ENCODE results near the gene KCNK2. TPM values are rescaled to one million over a fixed set of nuclear protein-coding genes. Genes with fewer than 3 reads are reported as not detected.

The KCNK2 gene
- total RNA-seq, 1 experiment from 2014 or later = 0.15 TPM

- CTCF ChIA-PET = no interaction called here
- DNase-seq (ENCODE audit: low spot score) = no peak
- H3K27me3 Mint-ChIP-seq (ENCODE audit: low read depth) = no peaks in the 10 kb centered on the region
- H3K36me3 Mint-ChIP-seq = no peaks in the 10 kb centered on the region
- peaks cover 4% of the 10 kb centered on the region; the same call in 1 of the 2 replicates for H3K4me1 Mint-ChIP-seq
- TF ChIP-seq CDX4 (CRISPR knock-in tag; IDR thresholded peaks at IDR 0.05; ENCODE audit: borderline replicate concordance) = no peak
- no peak for TF ChIP-seq PRDM15 (CRISPR knock-in tag; IDR thresholded peaks at IDR 0.05)
- TF ChIP-seq ZNF512 (CRISPR knock-in tag; IDR thresholded peaks at IDR 0.05; ENCODE audit: borderline replicate concordance) = no peak
- TF ChIP-seq E2F5 (CRISPR knock-in tag; IDR thresholded peaks at IDR 0.05) = no peak
- no peak for TF ChIP-seq IRF2 (CRISPR knock-in tag; IDR thresholded peaks at IDR 0.05; ENCODE audit: borderline replicate concordance, low read depth)
- no peak for TF ChIP-seq FOXJ3 (CRISPR knock-in tag; IDR thresholded peaks at IDR 0.05; ENCODE audit: borderline replicate concordance)
- TF ChIP-seq ATF3 (CRISPR knock-in tag; conservative IDR thresholded peaks at IDR 0.05) = no peak
- TF ChIP-seq ZBTB43 (CRISPR knock-in tag; IDR thresholded peaks at IDR 0.05) = no peak
- no peak for TF ChIP-seq ZNF281 (CRISPR knock-in tag; IDR thresholded peaks at IDR 0.05)
- no peak overlapping the region for H3K4me3 Mint-ChIP-seq
- ATAC-seq = no peak
- no peak overlapping the region for H3K27ac Mint-ChIP-seq
- no peaks in the 10 kb centered on the region for H3K9me3 Mint-ChIP-seq
- POLR2A ChIA-PET = no interaction called here
These were observed 33.2 kb downstream of the KCNK2 start for GRCh38 chr1:215115760-215116159.

GRCh38 chr1:215118081-215118480, 35.5 kb downstream of the KCNK2 start:
- no peaks in the 10 kb centered on the region for H3K36me3 Mint-ChIP-seq
- CTCF ChIA-PET = no interaction called here
- ATAC-seq (no peak), DNase-seq (ENCODE audit: low spot score) (no peak)
- H3K27ac Mint-ChIP-seq = no peak overlapping the region
- H3K9me3 Mint-ChIP-seq = no peaks in the 10 kb centered on the region
- POLR2A ChIA-PET = no interaction called here
- H3K4me3 Mint-ChIP-seq = no peak overlapping the region
- peaks cover 4% of the 10 kb centered on the region; the same call in 1 of the 2 replicates for H3K4me1 Mint-ChIP-seq
- H3K27me3 Mint-ChIP-seq (ENCODE audit: low read depth) = no peaks in the 10 kb centered on the region
- no peak for TF ChIP-seq ZNF425 (CRISPR knock-in tag; conservative IDR thresholded peaks at IDR 0.05)
- TF ChIP-seq ZNF317 (CRISPR knock-in tag; IDR thresholded peaks at IDR 0.05; ENCODE audit: borderline replicate concordance, low read depth) = no peak
- TF ChIP-seq ZNF263 (CRISPR knock-in tag; IDR thresholded peaks at IDR 0.05; ENCODE audit: low read depth) = no peak
- no peak for TF ChIP-seq CREB1 (CRISPR knock-in tag; IDR thresholded peaks at IDR 0.05)
- no peak for TF ChIP-seq JUN (CRISPR knock-in tag; IDR thresholded peaks at IDR 0.05)
- TF ChIP-seq HMGXB4 (CRISPR knock-in tag; IDR thresholded peaks at IDR 0.05) = no peak
- no peak for TF ChIP-seq SOX15 (CRISPR knock-in tag; IDR thresholded peaks at IDR 0.05)
